Measurements from ENCODE around the gene C4orf50.

C4orf50 gene

DNA sequence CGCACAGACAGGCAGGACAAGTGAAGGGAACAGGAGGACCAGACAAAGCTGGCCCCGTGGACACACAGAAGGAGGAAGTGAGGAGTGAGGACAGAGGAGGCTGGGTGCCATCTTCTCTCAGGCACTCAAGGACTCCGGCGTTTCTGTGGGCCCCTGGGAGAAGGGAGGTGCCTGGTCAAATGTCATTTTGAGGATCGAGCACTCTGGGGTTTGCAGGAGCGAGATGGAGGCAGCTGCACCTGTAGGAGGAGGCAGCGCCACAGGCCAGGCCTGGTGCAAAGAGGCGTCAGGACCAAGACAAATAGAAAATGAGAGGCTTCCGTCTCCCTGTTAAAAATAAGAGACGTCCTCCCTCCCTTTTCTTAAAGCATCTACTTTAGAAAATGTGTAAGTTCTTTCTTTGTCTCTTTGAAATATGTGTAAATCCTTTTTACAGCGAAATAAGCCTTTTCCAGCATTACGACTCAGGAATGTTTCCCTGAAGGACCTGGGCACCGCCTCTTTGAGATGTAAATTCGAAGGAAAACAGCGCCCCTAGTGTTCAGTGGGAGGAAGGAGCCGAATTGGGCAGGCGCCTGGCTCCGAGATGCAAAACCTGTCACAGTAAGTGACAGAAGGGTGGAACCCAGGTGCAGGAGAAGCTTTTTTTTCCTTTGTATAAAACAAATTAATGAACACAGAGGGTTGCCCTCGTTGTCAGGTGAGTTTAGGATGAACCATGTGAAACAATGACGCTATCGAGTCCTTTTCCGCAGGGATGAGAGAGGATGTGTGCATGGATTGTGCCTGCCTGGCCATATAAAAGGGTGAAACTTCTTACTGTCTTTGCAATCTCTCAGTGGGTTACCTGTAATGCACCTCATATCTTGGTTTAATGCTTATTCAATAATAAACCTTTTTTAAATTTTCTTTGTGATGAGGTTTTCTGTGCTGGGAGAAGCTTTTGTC is 1.4 kb upstream of the C4orf50 start:
- no peaks in the 10 kb centered on the region for H3K79me2 ChIP-seq (ENCODE audit: insufficient read depth, low read length)
- H3K9me3 ChIP-seq (ENCODE audit: insufficient read depth, low read length): no peaks in the 10 kb centered on the region
- no peak overlapping the region for H3K9ac ChIP-seq (ENCODE audit: low read length)
- no peaks in the 10 kb centered on the region for H3K27me3 ChIP-seq (ENCODE audit: low read length)
- H2AFZ ChIP-seq (ENCODE audit: low read depth, low read length, severe bottlenecking): no peak overlapping the region
- TF ChIP-seq, protein P1, sequence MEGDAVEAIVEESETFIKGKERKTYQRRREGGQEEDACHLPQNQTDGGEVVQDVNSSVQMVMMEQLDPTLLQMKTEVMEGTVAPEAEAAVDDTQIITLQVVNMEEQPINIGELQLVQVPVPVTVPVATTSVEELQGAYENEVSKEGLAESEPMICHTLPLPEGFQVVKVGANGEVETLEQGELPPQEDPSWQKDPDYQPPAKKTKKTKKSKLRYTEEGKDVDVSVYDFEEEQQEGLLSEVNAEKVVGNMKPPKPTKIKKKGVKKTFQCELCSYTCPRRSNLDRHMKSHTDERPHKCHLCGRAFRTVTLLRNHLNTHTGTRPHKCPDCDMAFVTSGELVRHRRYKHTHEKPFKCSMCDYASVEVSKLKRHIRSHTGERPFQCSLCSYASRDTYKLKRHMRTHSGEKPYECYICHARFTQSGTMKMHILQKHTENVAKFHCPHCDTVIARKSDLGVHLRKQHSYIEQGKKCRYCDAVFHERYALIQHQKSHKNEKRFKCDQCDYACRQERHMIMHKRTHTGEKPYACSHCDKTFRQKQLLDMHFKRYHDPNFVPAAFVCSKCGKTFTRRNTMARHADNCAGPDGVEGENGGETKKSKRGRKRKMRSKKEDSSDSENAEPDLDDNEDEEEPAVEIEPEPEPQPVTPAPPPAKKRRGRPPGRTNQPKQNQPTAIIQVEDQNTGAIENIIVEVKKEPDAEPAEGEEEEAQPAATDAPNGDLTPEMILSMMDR (IDR thresholded peaks at IDR 0.05; ENCODE audit: insufficient read depth, low read length, poor library complexity, severe bottlenecking): peak; percentile 86
- TF ChIP-seq EZH2phosphoT487 (conservative IDR thresholded peaks at IDR 0.05; ENCODE audit: low read length): no peak
- H3K4me2 ChIP-seq (ENCODE audit: low read depth, low read length, poor library complexity, severe bottlenecking): no peak overlapping the region
- H3K27ac ChIP-seq (ENCODE audit: low read depth, low read length): no peak overlapping the region
- no peak overlapping the region for H3K4me3 ChIP-seq (ENCODE audit: insufficient read depth, low read length, poor library complexity, severe bottlenecking)
- no peaks in the 10 kb centered on the region for H3F3A ChIP-seq (ENCODE audit: insufficient read depth)
- no peaks in the 10 kb centered on the region for H4K20me1 ChIP-seq (ENCODE audit: low read depth, low read length)
- H3K36me3 ChIP-seq (ENCODE audit: low read length): no peaks in the 10 kb centered on the region
- H3K9me2 ChIP-seq (replicated peaks; ENCODE audit: insufficient read depth, low read length): no peaks in the 10 kb centered on the region

DNA sequence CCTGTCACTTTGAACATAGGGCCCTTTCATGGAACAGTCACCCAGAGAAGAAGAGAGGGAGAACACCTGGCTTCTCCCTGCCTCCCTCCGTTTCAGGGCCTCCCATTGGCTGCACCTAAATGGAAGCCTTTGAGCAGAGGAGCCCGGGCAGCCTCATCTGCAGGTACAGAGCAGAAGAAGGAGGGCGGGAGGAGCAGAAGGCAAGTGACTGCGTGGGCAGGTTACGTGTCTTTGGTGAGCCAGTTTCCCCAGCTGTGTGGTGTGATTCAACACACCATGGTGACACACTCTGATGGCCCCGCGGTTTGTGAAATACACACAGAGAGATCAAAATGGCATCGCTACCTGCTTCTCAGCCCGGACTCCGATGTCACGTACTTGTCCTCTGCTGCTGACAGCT is 431 bp downstream of the C4orf50 start:
- Histone ChIP-seq H4K20me1 (ENCODE audit: low read depth, low read length) (no peaks in the 10 kb centered on the region), H3K9ac (ENCODE audit: low read length) (no peak overlapping the region), H3K9me2 (replicated peaks; ENCODE audit: insufficient read depth, low read length) (no peaks in the 10 kb centered on the region), H3F3A (ENCODE audit: insufficient read depth) (no peaks in the 10 kb centered on the region), H3K27me3 (ENCODE audit: low read length) (no peaks in the 10 kb centered on the region), H3K79me2 (ENCODE audit: insufficient read depth, low read length) (no peaks in the 10 kb centered on the region), H2AFZ (ENCODE audit: low read depth, low read length, severe bottlenecking) (no peak overlapping the region), H3K4me3 (ENCODE audit: insufficient read depth, low read length, poor library complexity, severe bottlenecking) (no peak overlapping the region), H3K27ac (ENCODE audit: low read depth, low read length) (no peak overlapping the region), H3K36me3 (ENCODE audit: low read length) (no peaks in the 10 kb centered on the region), H3K4me2 (ENCODE audit: low read depth, low read length, poor library complexity, severe bottlenecking) (no peak overlapping the region), H3K9me3 (ENCODE audit: insufficient read depth, low read length) (no peaks in the 10 kb centered on the region)
- TF ChIP-seq, protein P1 (IDR thresholded peaks at IDR 0.05; ENCODE audit: insufficient read depth, low read length, poor library complexity, severe bottlenecking): no peak
- no peak for TF ChIP-seq EZH2phosphoT487 (conservative IDR thresholded peaks at IDR 0.05; ENCODE audit: low read length)

DNA sequence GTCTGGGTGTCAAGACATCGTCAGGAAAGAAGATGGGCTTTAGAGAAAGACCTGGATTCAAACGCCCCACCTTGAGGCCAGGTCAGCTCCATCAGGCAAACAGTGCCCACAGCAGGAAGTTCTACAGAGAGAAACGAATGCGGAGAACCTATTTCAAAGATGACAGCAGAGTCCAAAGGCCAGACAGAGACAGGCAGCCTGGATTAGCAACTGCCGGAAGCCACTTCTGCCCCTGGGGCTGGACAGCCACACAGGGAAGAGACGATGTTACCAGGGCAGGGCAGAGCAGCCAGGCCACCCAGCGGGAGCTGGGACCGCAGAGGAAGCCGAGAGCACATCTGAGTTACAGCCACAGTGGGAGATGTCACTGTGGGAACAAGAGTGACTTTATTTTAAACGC is 1.2 kb downstream of the C4orf50 start:
- Histone ChIP-seq H4K20me1 (ENCODE audit: low read depth, low read length) (no peaks in the 10 kb centered on the region), H3K4me3 (ENCODE audit: insufficient read depth, low read length, poor library complexity, severe bottlenecking) (no peak overlapping the region), H3F3A (ENCODE audit: insufficient read depth) (no peaks in the 10 kb centered on the region), H3K9ac (ENCODE audit: low read length) (no peak overlapping the region), H3K4me2 (ENCODE audit: low read depth, low read length, poor library complexity, severe bottlenecking) (no peak overlapping the region), H2AFZ (ENCODE audit: low read depth, low read length, severe bottlenecking) (no peak overlapping the region), H3K9me3 (ENCODE audit: insufficient read depth, low read length) (no peaks in the 10 kb centered on the region), H3K27me3 (ENCODE audit: low read length) (no peaks in the 10 kb centered on the region), H3K36me3 (ENCODE audit: low read length) (no peaks in the 10 kb centered on the region), H3K27ac (ENCODE audit: low read depth, low read length) (no peak overlapping the region), H3K79me2 (ENCODE audit: insufficient read depth, low read length) (no peaks in the 10 kb centered on the region), H3K9me2 (replicated peaks; ENCODE audit: insufficient read depth, low read length) (no peaks in the 10 kb centered on the region)
- TF ChIP-seq, protein P1 (IDR thresholded peaks at IDR 0.05; ENCODE audit: insufficient read depth, low read length, poor library complexity, severe bottlenecking): no peak
- TF ChIP-seq EZH2phosphoT487 (conservative IDR thresholded peaks at IDR 0.05; ENCODE audit: low read length): no peak

Data from SU-DHL-6 (cell line).